GM21529 (cell line): ENCODE results near the gene BCL11A.
A peak's percentile ranks its signal among the peaks of the same experiment; 100 is the strongest.

ENCODE experiments used
- ATAC-seq: cut with Tn5 transposase; IDR thresholded peaks from one replicate; pipeline ENCODE4 v1.9.1; 2021; ENCODE audit not compliant: unreplicated experiment

BCL11A gene

GRCh38 chr2:60559880-60560279 is 6.4 kb upstream of the BCL11A start:
- no peak for ATAC-seq

- no peak for ATAC-seq
Observed at GRCh38 chr2:60558536-60558935, 5.1 kb upstream of the BCL11A start.

- ATAC-seq = no peak
Observed at GRCh38 chr2:60557486-60557864, 4.0 kb upstream of the BCL11A start.

- no peak for ATAC-seq
Observed at GRCh38 chr2:60556576-60557485, 3.4 kb upstream of the BCL11A start.

- ATAC-seq = no peak
Observed at GRCh38 chr2:60556175-60556574, 2.7 kb upstream of the BCL11A start.

- peak; percentile 10 for ATAC-seq
Observed at GRCh38 chr2:60555783-60556139, 2.3 kb upstream of the BCL11A start.

GRCh38 chr2:60555066-60555782 is 1.8 kb upstream of the BCL11A start:
- peak; percentile 37 for ATAC-seq

GRCh38 chr2:60554646-60555065 is 1.2 kb upstream of the BCL11A start:
- ATAC-seq = peak; percentile 1

- peak; percentile 19 for ATAC-seq
Observed at GRCh38 chr2:60554074-60554645, 706 bp upstream of the BCL11A start.

GRCh38 chr2:60552851-60553494 is 481 bp downstream of the BCL11A start:
- ATAC-seq = no peak

GRCh38 chr2:60552078-60552850 is 1.2 kb downstream of the BCL11A start:
- ATAC-seq = no peak

- no peak for ATAC-seq
Observed at GRCh38 chr2:60551240-60552077, 2.0 kb downstream of the BCL11A start.

GRCh38 chr2:60550984-60551239 is 2.5 kb downstream of the BCL11A start:
- ATAC-seq = no peak

GRCh38 chr2:60550178-60550983 is 3.1 kb downstream of the BCL11A start:
- ATAC-seq = peak; percentile 42

- no peak for ATAC-seq
Observed at GRCh38 chr2:60549928-60550177, 3.6 kb downstream of the BCL11A start.

GRCh38 chr2:60549238-60549927 is 4.1 kb downstream of the BCL11A start:
- ATAC-seq = no peak

GRCh38 chr2:60548845-60549237 is 4.6 kb downstream of the BCL11A start:
- ATAC-seq = no peak

- no peak for ATAC-seq
Observed at GRCh38 chr2:60548311-60548710, 5.1 kb downstream of the BCL11A start.

- no peak for ATAC-seq
Observed at GRCh38 chr2:60547841-60548240, 5.6 kb downstream of the BCL11A start.
